HG02981 (cell line): ENCODE measurements around the gene TEX36.
"Not testable (repeated sequence)": the region's sequence is repeated elsewhere in the genome, so short reads cannot be mapped to it uniquely, and the experiment has no call there.

Source experiments
- ATAC-seq: cut with Tn5 transposase; IDR thresholded peaks from one replicate; pipeline ENCODE4 v1.9.1; 2021; ENCODE audit warnings: mild to moderate bottlenecking, moderate library complexity; ENCODE audit not compliant: unreplicated experiment

The TEX36 gene

DNA sequence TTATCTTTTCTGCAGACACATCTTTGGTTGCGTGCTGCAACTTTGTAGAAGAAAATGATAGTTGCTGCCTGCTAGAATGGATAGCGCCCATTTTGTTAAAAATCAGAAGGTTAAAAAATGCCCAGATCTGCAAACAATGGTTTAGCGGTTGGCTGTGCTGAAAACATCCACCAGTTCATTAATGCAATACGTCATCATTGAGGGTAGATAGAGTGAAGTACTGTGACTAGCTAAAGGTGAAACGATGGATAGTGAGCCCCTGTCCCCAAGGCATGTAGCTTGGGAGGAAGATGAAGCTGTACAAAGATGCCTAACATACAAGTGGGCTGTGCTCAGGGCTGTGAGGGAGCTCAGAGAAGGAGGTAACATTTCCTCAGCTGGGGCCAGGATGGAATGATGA lies 48.4 kb downstream of the TEX36 start:
- ATAC-seq = no peak

DNA sequence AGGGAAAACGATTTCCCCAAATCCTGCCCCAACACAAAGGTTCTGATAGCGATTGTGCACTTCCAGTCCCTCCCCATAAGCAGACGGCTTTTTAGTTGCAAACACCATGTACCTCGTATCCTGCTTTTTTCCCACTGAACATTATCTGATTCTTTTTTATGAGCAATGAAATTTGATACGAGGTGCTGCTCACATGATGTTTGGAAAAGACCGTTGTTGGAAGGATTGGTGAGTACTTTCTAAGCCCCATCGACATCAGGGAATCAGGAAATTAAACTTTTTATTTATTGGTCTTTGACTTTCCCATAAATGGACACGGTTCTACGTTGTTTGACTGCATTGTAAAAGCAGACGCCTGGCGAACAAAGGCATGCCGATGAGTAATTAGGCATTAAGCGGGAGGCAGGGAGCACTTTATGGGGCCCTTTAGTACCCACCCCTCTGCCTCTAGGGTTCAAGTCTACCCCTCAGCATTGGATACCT lies 49.4 kb downstream of the TEX36 start:
- no peak for ATAC-seq

- no peak for ATAC-seq
These were observed 51.2 kb downstream of the TEX36 start for GRCh38 chr10:125631806-125632205.

DNA sequence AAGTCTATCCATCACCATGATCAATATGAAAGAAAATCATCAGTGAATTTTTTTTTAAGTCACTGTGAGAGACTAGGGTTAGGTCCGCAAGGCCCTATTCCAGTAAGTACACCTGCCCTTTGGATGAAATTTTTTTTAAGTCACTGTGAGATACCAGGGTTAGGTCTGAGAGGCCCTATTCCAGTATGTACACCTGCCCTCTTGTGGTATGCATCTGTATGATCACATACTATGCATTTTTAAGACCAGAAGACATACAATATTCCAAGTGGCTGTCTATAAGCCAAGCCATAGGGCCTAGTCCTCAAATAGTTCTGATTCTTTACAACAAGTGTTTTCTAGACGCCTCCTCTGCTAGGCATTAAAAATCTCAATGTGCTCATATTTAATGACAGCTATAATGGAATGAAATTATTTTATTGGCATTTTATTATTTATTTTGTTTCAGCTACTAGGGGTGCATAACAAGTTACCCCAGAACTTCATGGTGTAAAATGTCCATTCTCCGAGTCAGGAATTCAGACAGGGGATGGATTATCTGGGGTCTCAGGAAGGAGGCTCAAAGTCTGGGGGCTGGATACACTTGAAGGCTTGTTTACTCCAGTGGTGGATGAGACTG lies 53.1 kb downstream of the TEX36 start:
- peak; percentile 71 for ATAC-seq

DNA sequence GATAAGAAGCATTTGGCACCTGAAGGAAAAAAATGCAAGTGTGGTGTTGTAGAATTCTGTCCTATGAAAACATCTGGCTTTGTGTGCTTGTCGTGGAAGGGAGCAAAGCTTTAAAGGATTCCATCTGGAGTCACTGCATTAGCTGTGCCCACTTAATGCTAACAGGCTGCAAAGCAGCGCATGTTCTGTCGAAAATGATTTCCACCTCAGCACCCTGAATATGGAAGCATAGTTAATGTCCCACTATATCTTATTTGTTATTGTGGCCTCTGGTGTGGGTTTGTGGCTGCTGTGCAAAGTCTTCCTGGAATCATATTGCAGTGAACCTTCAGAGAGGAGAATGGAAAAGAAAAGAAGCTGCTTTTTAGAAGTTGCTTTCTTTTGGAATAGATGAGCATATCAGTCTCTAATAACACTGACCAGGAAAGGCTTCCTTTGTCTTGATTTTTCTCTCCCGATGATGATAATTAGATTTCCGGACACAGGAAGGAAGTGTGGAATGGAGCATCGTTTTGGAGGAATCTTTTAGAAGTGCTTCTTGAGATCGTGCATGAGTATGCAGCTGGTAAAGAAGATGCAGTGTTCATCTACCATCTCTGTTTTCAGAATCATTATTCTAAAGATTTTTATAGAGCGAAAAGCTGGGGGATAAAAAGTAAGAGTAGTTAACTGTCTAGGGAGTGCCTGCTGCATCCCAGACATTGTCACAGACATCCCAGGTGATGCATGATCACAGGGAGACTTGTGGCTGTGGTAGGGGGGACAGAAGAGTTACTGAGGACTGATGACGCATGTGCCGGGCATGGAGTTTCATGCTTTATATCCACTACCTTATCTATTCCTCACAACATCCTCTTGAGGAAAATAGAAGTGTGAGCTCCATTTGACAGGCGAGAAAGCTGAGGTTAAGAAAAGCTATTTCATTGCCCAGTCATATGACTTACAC lies 54.6 kb downstream of the TEX36 start:
- ATAC-seq = no peak

DNA sequence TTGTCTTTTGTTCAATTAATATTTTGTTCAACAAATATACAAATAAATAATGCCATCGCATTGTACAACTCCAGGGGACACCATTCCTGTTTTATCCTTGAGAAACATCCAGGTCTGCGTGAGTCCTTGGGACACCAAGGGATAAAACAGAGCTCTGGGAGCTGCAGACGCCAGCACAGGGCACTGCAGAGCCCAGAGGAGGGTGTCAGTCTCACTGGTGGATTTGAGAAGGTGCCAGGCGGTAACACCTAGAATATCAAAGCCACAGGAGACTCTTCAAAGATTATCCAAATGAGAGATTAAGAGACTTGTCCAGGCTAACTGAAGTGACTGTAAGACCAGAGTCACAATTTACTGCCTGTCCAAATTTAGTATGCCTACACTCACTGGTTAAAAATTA lies 55.3 kb downstream of the TEX36 start:
- no peak for ATAC-seq

- no peak for ATAC-seq
These were observed 56.3 kb downstream of the TEX36 start for GRCh38 chr10:125626671-125627070.

- no peak for ATAC-seq
These were observed 57.4 kb downstream of the TEX36 start for GRCh38 chr10:125625586-125625985.

- ATAC-seq = no peak
These were observed 58.2 kb downstream of the TEX36 start for GRCh38 chr10:125624800-125625199.

- ATAC-seq = no peak
These were observed 61.9 kb downstream of the TEX36 start for GRCh38 chr10:125621052-125621451.

- no peak for ATAC-seq
These were observed 62.6 kb downstream of the TEX36 start for GRCh38 chr10:125620401-125620800.

DNA sequence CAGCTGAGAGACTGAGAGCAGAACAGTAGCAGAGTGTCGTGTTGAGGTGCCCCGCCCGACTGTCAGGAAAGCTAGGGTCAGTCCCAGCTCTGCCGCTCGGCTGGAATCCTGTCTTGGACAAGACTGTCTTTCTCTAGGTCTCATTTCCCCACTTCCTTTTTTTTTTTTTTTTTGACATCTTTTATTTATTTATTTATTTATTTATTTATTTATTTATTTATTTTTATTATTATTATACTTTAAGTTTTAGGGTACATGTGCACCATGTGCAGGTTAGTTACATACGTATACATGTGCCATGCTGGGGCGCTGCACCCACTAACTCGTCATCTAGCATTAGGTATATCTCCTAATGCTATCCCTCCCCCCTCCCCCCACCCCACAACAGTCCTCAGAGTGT lies 69.9 kb downstream of the TEX36 start:
- not testable (repeated sequence) for ATAC-seq

DNA sequence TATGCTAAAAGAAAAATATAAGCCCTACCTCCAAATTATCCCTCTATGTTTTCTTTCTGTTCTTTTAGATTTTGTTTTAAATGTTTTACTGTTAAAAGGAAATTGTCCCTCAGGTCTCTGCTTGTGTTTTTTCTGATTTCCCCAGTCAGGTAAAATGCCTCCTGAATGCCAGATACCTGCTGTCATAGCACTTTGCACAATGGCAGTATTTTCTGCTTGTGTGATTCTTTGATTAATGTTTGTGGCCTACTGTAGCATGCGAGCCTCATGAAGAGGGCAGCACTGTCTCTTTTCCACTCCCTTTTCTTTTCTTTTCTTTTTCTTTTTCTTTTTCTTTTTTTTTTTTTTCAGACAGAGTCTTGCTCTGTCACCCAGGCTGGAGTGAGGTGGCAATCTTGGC lies 71.2 kb downstream of the TEX36 start:
- ATAC-seq = no peak

DNA sequence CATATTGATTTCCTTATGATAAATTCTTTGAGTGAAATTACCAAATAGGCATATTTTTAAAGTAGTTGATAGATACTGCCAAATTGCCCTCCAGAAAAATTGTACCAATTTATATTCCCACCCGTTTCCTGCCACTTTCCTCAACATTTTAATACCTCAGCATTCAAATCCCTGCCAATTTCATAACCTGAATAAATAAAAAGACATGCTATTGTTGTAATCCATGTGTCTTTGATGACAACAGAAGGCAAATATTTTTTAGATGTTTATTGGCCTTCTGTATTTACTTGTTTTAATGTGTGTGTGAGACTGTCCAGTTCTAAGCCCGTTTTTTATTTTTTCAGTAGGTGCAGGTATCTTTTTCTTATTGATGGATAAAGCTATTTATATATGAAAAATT lies 71.7 kb downstream of the TEX36 start:
- no peak for ATAC-seq

DNA sequence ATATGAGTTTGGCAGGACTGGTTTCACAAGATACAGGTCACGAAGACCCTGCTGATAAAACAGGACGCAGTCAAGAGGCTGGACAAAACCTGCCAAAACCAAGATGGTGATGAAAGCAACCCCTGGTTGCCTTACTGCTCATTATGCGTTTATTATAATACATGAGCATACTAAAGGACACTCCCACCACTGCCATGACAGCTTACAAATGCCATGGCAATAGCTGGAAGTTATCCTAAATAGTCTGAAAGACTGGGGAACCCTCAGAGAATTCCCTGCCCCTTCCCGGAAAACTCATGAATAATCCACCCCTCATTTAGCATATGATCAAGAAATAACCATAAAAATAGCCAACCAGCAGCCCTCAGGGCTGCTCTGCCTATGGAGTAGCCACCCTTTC lies 73.1 kb downstream of the TEX36 start:
- no peak for ATAC-seq

- no peak for ATAC-seq
These were observed 74.5 kb downstream of the TEX36 start for GRCh38 chr10:125608474-125608873.

DNA sequence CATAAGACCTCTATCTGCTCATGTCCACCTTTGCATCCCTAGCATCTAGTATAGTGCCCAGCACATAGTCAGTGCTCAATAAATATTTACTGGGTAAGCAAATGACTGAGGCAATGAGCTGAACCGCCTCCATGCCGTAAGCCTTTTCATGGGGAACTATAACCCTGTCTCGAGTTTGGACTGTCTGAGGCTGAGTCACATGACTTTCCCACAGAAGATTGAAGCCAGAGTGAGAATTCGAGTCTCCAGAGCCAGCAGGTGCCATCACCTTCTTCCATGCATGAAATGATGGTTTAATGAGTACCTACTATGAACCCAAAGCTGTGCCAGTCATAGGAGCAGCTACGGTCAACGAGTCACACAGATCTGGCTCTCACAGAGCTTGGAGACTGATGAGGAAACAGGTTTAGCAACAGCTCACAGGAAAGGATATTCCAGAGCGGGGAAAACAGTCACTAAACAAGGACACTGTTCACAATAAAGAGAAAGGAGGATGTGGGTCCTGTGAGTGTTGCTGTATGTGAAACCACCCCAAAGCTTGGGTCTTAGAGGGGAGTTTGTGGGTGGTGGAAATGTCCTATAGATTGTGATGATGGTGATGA lies 75.2 kb downstream of the TEX36 start:
- ATAC-seq = no peak

DNA sequence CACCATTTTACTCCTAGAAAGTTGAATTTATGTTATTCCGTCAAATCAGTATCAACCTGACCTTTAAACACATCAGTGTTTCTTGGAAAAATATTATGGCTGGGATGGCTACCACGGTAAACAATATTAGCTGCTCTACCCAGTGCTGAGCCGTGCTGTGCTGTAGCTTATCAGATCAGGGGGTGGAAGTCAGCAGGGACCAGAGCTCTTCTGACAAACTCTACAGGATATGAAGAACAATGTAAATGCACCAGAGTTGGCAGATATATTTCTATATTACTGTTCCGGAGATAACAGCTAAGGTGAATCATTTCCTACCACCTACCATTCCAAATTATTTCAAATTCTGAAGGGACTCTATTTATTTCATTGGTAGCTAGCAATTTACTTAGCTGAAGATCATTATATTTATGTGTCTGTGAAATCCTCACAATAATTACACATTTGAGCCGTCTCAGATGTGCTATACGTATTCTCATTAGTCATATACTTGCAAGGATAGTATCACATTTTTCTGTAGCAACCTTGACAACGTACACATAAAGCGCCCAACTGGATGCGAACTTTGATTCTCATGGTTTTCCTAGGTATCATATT lies 76.5 kb downstream of the TEX36 start:
- no peak for ATAC-seq
